ENCODE results near the gene RELL1. TPM values are rescaled to one million over a fixed set of nuclear protein-coding genes. Genes with fewer than 3 reads are reported as not detected.
A peak's percentile ranks its signal among the peaks of the same experiment; 100 is the strongest.

The RELL1 gene
- total RNA-seq, 1 donor = 61.2 TPM

GRCh38 chr4:37719021-37719420 is 32.8 kb upstream of the RELL1 start:
- peaks cover 18% of the 10 kb centered on the region for H3K27me3 ChIP-seq (ENCODE audit: insufficient read depth, low read length)
- no peak overlapping the region for H3K4me2 ChIP-seq (ENCODE audit: insufficient read depth, low read length)
- DNase-seq (ENCODE audit: insufficient read length, low spot score, missing footprints) = peak; percentile 8
- H3K79me2 ChIP-seq (ENCODE audit: insufficient read depth, low read length) = no peaks in the 10 kb centered on the region
- no peak overlapping the region for H3K4me3 ChIP-seq (ENCODE audit: insufficient read depth, low read length)
- no peaks in the 10 kb centered on the region for H3K9me3 ChIP-seq (ENCODE audit: low read depth, low read length)
- H4K20me1 ChIP-seq (ENCODE audit: insufficient read depth, low read length) = no peaks in the 10 kb centered on the region
- no peak for TF ChIP-seq CTCF (IDR thresholded peaks at IDR 0.05; ENCODE audit: extremely low read depth, low read depth, low read length)
- no peak overlapping the region for H3K27ac ChIP-seq (ENCODE audit: low read depth, low read length)
- H3K4me1 ChIP-seq (ENCODE audit: insufficient read depth, low read length) = peaks cover 3% of the 10 kb centered on the region
- no peaks in the 10 kb centered on the region for H3K36me3 ChIP-seq (ENCODE audit: insufficient read depth, low read length)
- no peak overlapping the region for H2AFZ ChIP-seq (ENCODE audit: low read length)

DNA sequence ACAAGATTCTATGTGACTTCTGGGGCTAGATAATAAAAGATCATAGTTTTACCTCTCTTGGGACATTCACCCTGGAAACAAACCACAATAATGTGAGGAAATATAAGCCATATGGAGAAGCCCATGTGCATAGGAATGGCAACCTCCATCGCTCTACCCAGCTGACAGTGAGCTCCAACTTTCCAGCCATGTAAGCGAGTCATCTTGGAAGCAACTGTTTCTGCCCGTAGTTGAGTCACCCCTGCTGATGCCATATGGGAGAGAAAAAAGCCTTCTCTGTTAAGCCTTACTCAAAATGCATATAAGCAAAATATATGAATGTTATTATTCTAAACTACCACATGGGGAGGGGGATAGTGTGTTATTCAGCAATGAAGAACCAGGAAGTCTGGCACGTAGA is 31.4 kb upstream of the RELL1 start:
- no peaks in the 10 kb centered on the region for H3K9me3 ChIP-seq (ENCODE audit: low read depth, low read length)
- no peaks in the 10 kb centered on the region for H4K20me1 ChIP-seq (ENCODE audit: insufficient read depth, low read length)
- no peak overlapping the region for H2AFZ ChIP-seq (ENCODE audit: low read length)
- no peaks in the 10 kb centered on the region for H3K79me2 ChIP-seq (ENCODE audit: insufficient read depth, low read length)
- no peak for TF ChIP-seq CTCF (IDR thresholded peaks at IDR 0.05; ENCODE audit: extremely low read depth, low read depth, low read length)
- peaks cover 3% of the 10 kb centered on the region for H3K4me1 ChIP-seq (ENCODE audit: insufficient read depth, low read length)
- no peaks in the 10 kb centered on the region for H3K36me3 ChIP-seq (ENCODE audit: insufficient read depth, low read length)
- H3K27me3 ChIP-seq (ENCODE audit: insufficient read depth, low read length) = peaks cover 18% of the 10 kb centered on the region
- DNase-seq (ENCODE audit: insufficient read length, low spot score, missing footprints) = peak; percentile 62
- no peak overlapping the region for H3K4me3 ChIP-seq (ENCODE audit: insufficient read depth, low read length)
- no peak overlapping the region for H3K27ac ChIP-seq (ENCODE audit: low read depth, low read length)
- H3K4me2 ChIP-seq (ENCODE audit: insufficient read depth, low read length) = no peak overlapping the region

- H3K4me3 ChIP-seq (ENCODE audit: insufficient read depth, low read length) = no peak overlapping the region
- H2AFZ ChIP-seq (ENCODE audit: low read length) = no peak overlapping the region
- H3K4me2 ChIP-seq (ENCODE audit: insufficient read depth, low read length) = no peak overlapping the region
- peaks cover 3% of the 10 kb centered on the region for H3K4me1 ChIP-seq (ENCODE audit: insufficient read depth, low read length)
- no peaks in the 10 kb centered on the region for H4K20me1 ChIP-seq (ENCODE audit: insufficient read depth, low read length)
- DNase-seq (ENCODE audit: insufficient read length, low spot score, missing footprints) = no peak
- H3K36me3 ChIP-seq (ENCODE audit: insufficient read depth, low read length) = no peaks in the 10 kb centered on the region
- no peaks in the 10 kb centered on the region for H3K9me3 ChIP-seq (ENCODE audit: low read depth, low read length)
- H3K27ac ChIP-seq (ENCODE audit: low read depth, low read length) = no peak overlapping the region
- no peaks in the 10 kb centered on the region for H3K79me2 ChIP-seq (ENCODE audit: insufficient read depth, low read length)
- TF ChIP-seq CTCF (IDR thresholded peaks at IDR 0.05; ENCODE audit: extremely low read depth, low read depth, low read length) = no peak
- H3K27me3 ChIP-seq (ENCODE audit: insufficient read depth, low read length) = peaks cover 30% of the 10 kb centered on the region
Observed at GRCh38 chr4:37715889-37716402, 29.8 kb upstream of the RELL1 start.

- Histone ChIP-seq H2AFZ (ENCODE audit: low read length) (no peak overlapping the region), H3K79me2 (ENCODE audit: insufficient read depth, low read length) (no peaks in the 10 kb centered on the region), H3K4me3 (ENCODE audit: insufficient read depth, low read length) (no peak overlapping the region), H3K4me2 (ENCODE audit: insufficient read depth, low read length) (no peak overlapping the region), H4K20me1 (ENCODE audit: insufficient read depth, low read length) (no peaks in the 10 kb centered on the region), H3K9me3 (ENCODE audit: low read depth, low read length) (no peaks in the 10 kb centered on the region), H3K4me1 (ENCODE audit: insufficient read depth, low read length) (no peaks in the 10 kb centered on the region), H3K27ac (ENCODE audit: low read depth, low read length) (no peak overlapping the region), H3K27me3 (ENCODE audit: insufficient read depth, low read length) (peaks cover 29% of the 10 kb centered on the region), H3K36me3 (ENCODE audit: insufficient read depth, low read length) (no peaks in the 10 kb centered on the region)
- DNase-seq (ENCODE audit: insufficient read length, low spot score, missing footprints) = no peak
- no peak for TF ChIP-seq CTCF (IDR thresholded peaks at IDR 0.05; ENCODE audit: extremely low read depth, low read depth, low read length)
Observed at GRCh38 chr4:37710491-37710890, 24.3 kb upstream of the RELL1 start.
